PFSK-1 (cell line): ENCODE results near the gene CASP12. TPM values are rescaled to one million over a fixed set of nuclear protein-coding genes. Genes with fewer than 3 reads are reported as not detected.

Experiments used
- FOXP2 ChIP-seq: optimal IDR thresholded peaks from 2 replicates; pipeline ENCODE3; 2011; ENCODE audit warnings: borderline replicate concordance, control low read depth, inconsistent platforms; ENCODE audit not compliant: insufficient read depth; ENCODE audit errors: extremely low read length, extremely low read depth
- POLR2AphosphoS5 ChIP-seq: IDR thresholded peaks from 2 replicates; pipeline ENCODE4 v1.6.1; 2012; ENCODE audit warnings: low read depth, mild to moderate bottlenecking, control low read depth, low read length, moderate library complexity
- SIN3A ChIP-seq: IDR thresholded peaks from 2 replicates; pipeline ENCODE4 v1.6.1; 2012; ENCODE audit warnings: mild to moderate bottlenecking, low read length, moderate library complexity, borderline replicate concordance; ENCODE audit not compliant: insufficient read depth
- TAF1 ChIP-seq: IDR thresholded peaks from 2 replicates; pipeline ENCODE4 v1.6.1; 2012; ENCODE audit warnings: low read length, control low read depth, borderline replicate concordance; ENCODE audit not compliant: insufficient read depth
- polyA plus RNA-seq: library from polyadenylated mRNA; unstranded; fragments of >200 nt; gene quantifications from one replicate; pipeline ENCODE4 v1.2.1, GENCODE V29; 2012; ENCODE audit warnings: low read depth, missing spikeins; ENCODE audit not compliant: insufficient read length
- TF ChIP-seq, protein P1 (sequence below), 2 experiments: IDR thresholded peaks; 2 replicates each; pipeline versions ENCODE4 v1.6.1 to v1.8.0; 2011 to 2012; ENCODE audit warnings: low read depth in 2 of 2, low read length in 2 of 2, control low read depth in 1 of 2, inconsistent platforms in 1 of 2, mild to moderate bottlenecking in 1 of 2, moderate library complexity in 1 of 2; ENCODE audit not compliant: insufficient read depth in 1 of 2

Gene CASP12
- polyA plus RNA-seq = not detected

DNA sequence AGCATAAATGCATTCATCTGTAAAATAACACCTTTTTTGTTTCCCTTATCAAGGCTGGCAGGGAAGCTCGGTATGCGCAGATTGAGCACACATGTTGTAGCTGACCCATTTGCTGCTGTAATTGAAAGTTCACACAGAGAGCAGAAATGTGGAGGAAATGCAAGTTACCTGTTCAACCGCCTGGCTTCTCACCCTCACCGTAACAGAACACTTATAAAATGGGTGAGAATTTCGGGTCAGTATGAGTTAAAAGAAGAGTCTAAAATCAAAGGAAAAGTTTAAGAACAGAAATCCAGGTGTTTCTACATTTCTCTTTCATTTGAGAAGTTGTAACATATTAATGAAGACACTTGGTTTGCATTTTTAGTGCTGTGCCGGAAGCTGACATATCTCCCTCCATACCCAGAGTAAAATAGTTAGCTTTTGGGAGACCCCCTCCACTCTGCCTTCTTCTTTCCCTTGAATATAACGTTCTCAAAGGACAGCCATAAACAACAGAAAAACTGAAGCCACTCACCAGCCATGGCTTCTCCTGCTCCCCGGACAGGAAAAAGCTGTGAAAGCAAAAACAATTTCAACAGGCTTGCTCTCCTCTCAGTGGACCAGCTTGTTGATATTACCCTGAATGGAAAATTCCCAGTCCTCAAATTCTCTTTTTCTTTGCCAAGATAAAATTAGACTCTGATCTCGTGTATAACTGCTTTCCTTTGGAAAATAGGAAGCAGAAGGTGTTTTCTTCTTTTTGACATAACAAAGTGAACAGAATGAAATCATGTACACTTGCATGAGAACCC lies at the start of gene CASP12:
Gene CASP12, minus strand, starts transcription at position 570 of the 794 bp plus-strand sequence.
- TF ChIP-seq, protein P1, sequence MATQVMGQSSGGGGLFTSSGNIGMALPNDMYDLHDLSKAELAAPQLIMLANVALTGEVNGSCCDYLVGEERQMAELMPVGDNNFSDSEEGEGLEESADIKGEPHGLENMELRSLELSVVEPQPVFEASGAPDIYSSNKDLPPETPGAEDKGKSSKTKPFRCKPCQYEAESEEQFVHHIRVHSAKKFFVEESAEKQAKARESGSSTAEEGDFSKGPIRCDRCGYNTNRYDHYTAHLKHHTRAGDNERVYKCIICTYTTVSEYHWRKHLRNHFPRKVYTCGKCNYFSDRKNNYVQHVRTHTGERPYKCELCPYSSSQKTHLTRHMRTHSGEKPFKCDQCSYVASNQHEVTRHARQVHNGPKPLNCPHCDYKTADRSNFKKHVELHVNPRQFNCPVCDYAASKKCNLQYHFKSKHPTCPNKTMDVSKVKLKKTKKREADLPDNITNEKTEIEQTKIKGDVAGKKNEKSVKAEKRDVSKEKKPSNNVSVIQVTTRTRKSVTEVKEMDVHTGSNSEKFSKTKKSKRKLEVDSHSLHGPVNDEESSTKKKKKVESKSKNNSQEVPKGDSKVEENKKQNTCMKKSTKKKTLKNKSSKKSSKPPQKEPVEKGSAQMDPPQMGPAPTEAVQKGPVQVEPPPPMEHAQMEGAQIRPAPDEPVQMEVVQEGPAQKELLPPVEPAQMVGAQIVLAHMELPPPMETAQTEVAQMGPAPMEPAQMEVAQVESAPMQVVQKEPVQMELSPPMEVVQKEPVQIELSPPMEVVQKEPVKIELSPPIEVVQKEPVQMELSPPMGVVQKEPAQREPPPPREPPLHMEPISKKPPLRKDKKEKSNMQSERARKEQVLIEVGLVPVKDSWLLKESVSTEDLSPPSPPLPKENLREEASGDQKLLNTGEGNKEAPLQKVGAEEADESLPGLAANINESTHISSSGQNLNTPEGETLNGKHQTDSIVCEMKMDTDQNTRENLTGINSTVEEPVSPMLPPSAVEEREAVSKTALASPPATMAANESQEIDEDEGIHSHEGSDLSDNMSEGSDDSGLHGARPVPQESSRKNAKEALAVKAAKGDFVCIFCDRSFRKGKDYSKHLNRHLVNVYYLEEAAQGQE (IDR thresholded peaks at IDR 0.05; ENCODE audit: insufficient read depth in 1 of 2, low read depth in 2 of 2, low read length in 2 of 2) = no peak
- TF ChIP-seq TAF1 (no peak), POLR2AphosphoS5 (no peak), SIN3A (no peak), FOXP2 (no peak)

DNA sequence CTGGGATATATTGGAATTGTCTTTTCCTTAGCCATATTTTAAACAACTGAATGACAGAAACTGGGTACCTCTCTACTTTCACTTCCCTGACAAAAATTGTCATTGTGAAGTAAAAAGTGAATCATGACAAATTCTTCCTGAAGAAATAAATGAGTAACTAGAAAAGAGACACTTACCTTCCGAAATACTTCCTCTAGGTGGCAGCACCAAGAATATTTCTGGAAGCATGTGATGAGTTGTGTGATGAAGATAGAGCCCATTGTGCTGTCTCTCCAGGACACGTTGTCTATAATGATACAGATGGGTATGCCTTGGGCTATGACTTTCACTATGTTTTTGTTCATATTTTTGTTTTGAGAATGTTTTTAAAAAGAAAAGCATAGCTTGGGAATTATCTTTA lies 48.6 kb upstream of the CASP12 start:
- TF ChIP-seq POLR2AphosphoS5 (no peak), FOXP2 (no peak), TAF1 (no peak), SIN3A (no peak)
- TF ChIP-seq, protein P1 (IDR thresholded peaks at IDR 0.05; ENCODE audit: insufficient read depth in 1 of 2, low read depth in 2 of 2, low read length in 2 of 2) = no peak

DNA sequence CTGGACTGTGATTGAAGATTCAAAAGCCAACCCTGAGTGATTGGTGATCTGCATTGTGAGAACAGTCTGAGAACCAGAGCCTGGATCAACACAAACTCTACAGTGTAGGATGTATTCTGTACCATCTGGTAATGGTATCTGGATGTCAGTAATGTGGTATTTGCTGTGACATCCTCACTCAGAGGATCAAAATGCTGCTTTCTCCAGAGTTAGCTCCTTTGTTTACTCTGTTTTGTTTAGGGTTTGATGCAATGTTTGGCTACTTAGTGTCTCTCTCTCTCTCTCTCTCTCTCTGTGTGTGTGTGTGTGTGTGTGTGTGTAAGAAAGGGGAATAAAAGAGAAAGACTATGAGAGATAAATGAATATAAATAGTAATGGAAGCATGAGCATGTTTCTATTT lies 45.8 kb upstream of the CASP12 start:
- TF ChIP-seq POLR2AphosphoS5 = no peak
- TF ChIP-seq, protein P1 (IDR thresholded peaks at IDR 0.05; ENCODE audit: insufficient read depth in 1 of 2, low read depth in 2 of 2, low read length in 2 of 2) = no peak
- no peak for TF ChIP-seq SIN3A
- no peak for TF ChIP-seq FOXP2
- TF ChIP-seq TAF1 = no peak

DNA sequence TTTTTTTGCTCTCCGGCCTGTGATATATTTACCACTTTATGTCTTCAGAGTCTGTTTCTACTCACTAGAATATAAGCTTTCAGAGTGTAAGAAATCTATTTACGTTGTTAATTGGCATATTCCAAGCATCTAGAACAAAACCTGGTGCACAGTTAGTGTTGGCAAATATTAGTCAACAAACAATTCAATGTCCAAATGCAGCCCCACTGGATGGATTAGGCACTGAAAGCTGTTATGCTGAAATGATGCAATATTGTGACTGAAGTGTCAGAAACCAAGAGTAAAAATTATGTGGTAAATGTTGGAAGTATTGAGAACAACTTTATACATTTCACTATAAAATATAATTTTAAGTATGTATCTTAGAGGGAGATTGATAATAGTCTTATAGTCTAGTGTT lies 45.3 kb upstream of the CASP12 start:
- TF ChIP-seq, protein P1 (IDR thresholded peaks at IDR 0.05; ENCODE audit: insufficient read depth in 1 of 2, low read depth in 2 of 2, low read length in 2 of 2) = no peak
- TF ChIP-seq TAF1 = no peak
- no peak for TF ChIP-seq POLR2AphosphoS5

DNA sequence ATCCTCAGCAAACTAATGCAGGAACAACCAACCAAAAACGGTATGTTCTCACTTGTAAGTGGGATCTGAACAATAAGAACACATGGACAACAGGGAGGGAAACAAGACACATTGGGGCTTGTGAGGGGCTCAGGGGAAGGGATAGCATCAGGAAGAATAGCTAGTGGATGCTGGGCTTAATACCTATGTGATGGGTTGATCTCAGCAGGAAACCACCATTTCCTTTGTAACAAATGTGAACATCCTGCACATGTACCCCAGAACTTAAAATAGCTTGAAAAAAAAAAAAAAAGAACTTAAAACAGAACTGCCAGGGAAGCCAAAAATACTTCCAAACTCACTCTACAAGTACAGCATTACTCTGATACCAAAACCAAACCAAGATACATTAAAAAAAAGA lies 36.3 kb upstream of the CASP12 start:
- TF ChIP-seq SIN3A (no peak), POLR2AphosphoS5 (no peak), TAF1 (no peak), FOXP2 (no peak)
- TF ChIP-seq, protein P1 (IDR thresholded peaks at IDR 0.05; ENCODE audit: insufficient read depth in 1 of 2, low read depth in 2 of 2, low read length in 2 of 2) = no peak
